ENCODE data around the gene LRRC8C. TPM values are rescaled to one million over a fixed set of nuclear protein-coding genes. Genes with fewer than 3 reads are reported as not detected.

LRRC8C gene
- total RNA-seq, 4 donors from 2014 or later: 4.3 to 6.2 (median 5.7) TPM

GRCh38 chr1:89723863-89724262 is 90.9 kb downstream of the LRRC8C start:
- intact Hi-C loops (cut with DNase I; ENCODE audit: low total_unique reads): no loop called here
- no peak overlapping the region for H3K4me3 ChIP-seq (ENCODE audit: low read depth, poor library complexity, severe bottlenecking)
- TF ChIP-seq CTCF (IDR thresholded peaks at IDR 0.05) (no peak), POLR2A (IDR thresholded peaks at IDR 0.05) (no peak)
- 40 to 46% methylated on average over 6 of the region's 6 CpGs for WGBS, 2 donors
- DNase-seq (ENCODE audit: low spot score in 2 of 2): no peak

- TF ChIP-seq CTCF (IDR thresholded peaks at IDR 0.05): no peak
- no peak for TF ChIP-seq POLR2A (IDR thresholded peaks at IDR 0.05)
- no peak for DNase-seq (ENCODE audit: low spot score in 2 of 2)
- intact Hi-C loops (cut with DNase I; ENCODE audit: low total_unique reads): no loop called here
- WGBS, 2 donors: 73 to 76% methylated on average over 3 of the region's 3 CpGs
- H3K4me3 ChIP-seq (ENCODE audit: low read depth, poor library complexity, severe bottlenecking): no peak overlapping the region
Observed at GRCh38 chr1:89724369-89725010, 91.6 kb downstream of the LRRC8C start.

- TF ChIP-seq POLR2A (IDR thresholded peaks at IDR 0.05) (no peak), CTCF (IDR thresholded peaks at IDR 0.05) (no peak)
- no peak overlapping the region for H3K4me3 ChIP-seq (ENCODE audit: low read depth, poor library complexity, severe bottlenecking)
- no peak for DNase-seq (ENCODE audit: low spot score in 2 of 2)
- intact Hi-C loops (cut with DNase I; ENCODE audit: low total_unique reads): no loop called here
- 37 to 46% methylated on average over 4 of the region's 4 CpGs for WGBS, 2 donors
Observed at GRCh38 chr1:89725011-89725370, 92.1 kb downstream of the LRRC8C start.

- H3K4me3 ChIP-seq (ENCODE audit: low read depth, poor library complexity, severe bottlenecking): no peak overlapping the region
- intact Hi-C loops (cut with DNase I; ENCODE audit: low total_unique reads): no loop called here
- DNase-seq (ENCODE audit: low spot score in 2 of 2): no peak
- TF ChIP-seq POLR2A (IDR thresholded peaks at IDR 0.05) (no peak), CTCF (IDR thresholded peaks at IDR 0.05) (no peak)
- 85 to 87% methylated on average over 4 of the region's 4 CpGs for WGBS, 2 donors
Observed at GRCh38 chr1:89725631-89726030, 92.7 kb downstream of the LRRC8C start.

- no peak for DNase-seq (ENCODE audit: low spot score in 2 of 2)
- 81 to 90% methylated on average over 12 of the region's 12 CpGs for WGBS, 2 donors
- TF ChIP-seq POLR2A (IDR thresholded peaks at IDR 0.05) (no peak), CTCF (IDR thresholded peaks at IDR 0.05) (no peak)
- intact Hi-C loops (cut with DNase I; ENCODE audit: low total_unique reads): no loop called here
- H3K4me3 ChIP-seq (ENCODE audit: low read depth, poor library complexity, severe bottlenecking): no peak overlapping the region
Observed at GRCh38 chr1:89727517-89728312, 94.8 kb downstream of the LRRC8C start.
